ENCODE results near the gene GRID1.

Gene GRID1

GRCh38 chr10:86289577-86289868, 77.1 kb downstream of the GRID1 start:
- ATAC-seq = no peak

GRCh38 chr10:86288695-86289576, 77.7 kb downstream of the GRID1 start:
- no peak for ATAC-seq

- no peak for ATAC-seq
Observed at GRCh38 chr10:86287966-86288579, 78.5 kb downstream of the GRID1 start.

- ATAC-seq = no peak
Observed at GRCh38 chr10:86287110-86287793, 79.3 kb downstream of the GRID1 start.

GRCh38 chr10:86286236-86287109, 80.1 kb downstream of the GRID1 start:
- ATAC-seq = no peak

GRCh38 chr10:86285136-86285790, 81.3 kb downstream of the GRID1 start:
- no peak for ATAC-seq

- ATAC-seq = no peak
Observed at GRCh38 chr10:86284355-86285105, 82.1 kb downstream of the GRID1 start.

- no peak for ATAC-seq
Observed at GRCh38 chr10:86283466-86284287, 82.9 kb downstream of the GRID1 start.

GRCh38 chr10:86282664-86283465, 83.7 kb downstream of the GRID1 start:
- ATAC-seq = no peak

GRCh38 chr10:86281396-86281795, 85.2 kb downstream of the GRID1 start:
- no peak for ATAC-seq

GRCh38 chr10:86269332-86269731, 97.3 kb downstream of the GRID1 start:
- no peak for ATAC-seq

GRCh38 chr10:86267286-86268195, 99.1 kb downstream of the GRID1 start:
- ATAC-seq = no peak

GRCh38 chr10:86266446-86267242, 100.0 kb downstream of the GRID1 start:
- ATAC-seq = no peak

GRCh38 chr10:86265895-86266259, 100.7 kb downstream of the GRID1 start:
- no peak for ATAC-seq

- no peak for ATAC-seq
Observed at GRCh38 chr10:86265236-86265894, 101.2 kb downstream of the GRID1 start.

- ATAC-seq = no peak
Observed at GRCh38 chr10:86264481-86265231, 101.9 kb downstream of the GRID1 start.

All from activated CD4-positive, CD25-positive, alpha-beta regulatory T cell treated with anti-CD3 and anti-CD28 coated beads, Interleukin-2, amount 50 U/mL, for 24 hours (primary cell).